H7 (cell line): ENCODE results near the gene ZNF652. TPM values are rescaled to one million over a fixed set of nuclear protein-coding genes. Genes with fewer than 3 reads are reported as not detected.
"Not testable (repeated sequence)": the region's sequence is repeated elsewhere in the genome, so short reads cannot be mapped to it uniquely, and the experiment has no call there.

Experiments used
- DNase-seq: peaks from one replicate; pipeline ENCODE4 v3.0.0; 2012
- H3K27me3 ChIP-seq: 2 replicates; pipeline ENCODE4 v1.6.0; 2011; ENCODE audit warnings: mild to moderate bottlenecking, low read length; ENCODE audit not compliant: control insufficient read depth, insufficient read depth
- H3K36me3 ChIP-seq: replicated peaks from 2 replicates; pipeline ENCODE4 v1.5.1; 2011; ENCODE audit warnings: low read length; ENCODE audit not compliant: control insufficient read depth, insufficient read depth
- H3K4me3 ChIP-seq: 2 replicates; pipeline ENCODE4 v1.5.1; 2011; ENCODE audit warnings: low read depth, mild to moderate bottlenecking, control low read depth, low read length, moderate library complexity; ENCODE audit not compliant: insufficient read depth
- total RNA-seq: library from RNA; depleted of rRNA; stranded (reverse); fragments of >200 nt; shearing (Covaris generic); gene quantifications from 2 replicates; pipeline ENCODE4 v1.2.3, GENCODE V29; 2014

The ZNF652 gene
- total RNA-seq, 1 experiment from 2014 or later = 22.9 TPM

DNA sequence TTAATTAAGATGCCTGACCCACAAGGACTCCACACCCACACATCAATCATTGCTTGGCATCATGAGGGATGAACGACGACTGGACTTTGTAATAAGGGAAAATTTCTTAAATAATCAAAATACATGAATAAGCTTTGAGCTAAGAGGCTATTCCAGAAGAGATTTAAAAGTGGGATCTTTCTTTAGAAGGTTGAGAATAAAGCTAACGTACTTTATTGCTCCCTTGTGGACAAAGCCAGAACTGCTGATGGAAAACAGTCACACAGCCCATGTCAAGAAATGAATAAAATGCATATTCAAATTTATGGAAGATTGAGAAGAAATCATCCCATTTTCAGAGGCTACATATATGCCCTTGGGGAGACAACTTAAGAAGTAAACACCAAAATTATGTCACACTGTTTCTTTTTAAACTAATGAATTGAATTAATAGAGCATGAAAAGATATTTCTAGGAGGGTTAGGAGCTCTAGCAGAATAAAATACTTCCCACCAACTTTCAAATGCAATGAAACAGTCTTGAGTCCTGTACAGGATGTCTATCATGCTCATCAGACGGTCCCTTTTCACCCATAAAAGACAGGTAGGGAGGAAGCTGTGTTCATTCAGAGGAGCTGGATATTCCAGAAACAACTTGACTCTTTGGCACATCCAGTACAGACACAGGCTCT is 71.2 kb downstream of the ZNF652 start:
- no peaks in the 10 kb centered on the region; the same call in 1 of the 2 replicates for H3K36me3 ChIP-seq
- H3K4me3 ChIP-seq = no peak overlapping the region
- peak; percentile 50 for DNase-seq

DNA sequence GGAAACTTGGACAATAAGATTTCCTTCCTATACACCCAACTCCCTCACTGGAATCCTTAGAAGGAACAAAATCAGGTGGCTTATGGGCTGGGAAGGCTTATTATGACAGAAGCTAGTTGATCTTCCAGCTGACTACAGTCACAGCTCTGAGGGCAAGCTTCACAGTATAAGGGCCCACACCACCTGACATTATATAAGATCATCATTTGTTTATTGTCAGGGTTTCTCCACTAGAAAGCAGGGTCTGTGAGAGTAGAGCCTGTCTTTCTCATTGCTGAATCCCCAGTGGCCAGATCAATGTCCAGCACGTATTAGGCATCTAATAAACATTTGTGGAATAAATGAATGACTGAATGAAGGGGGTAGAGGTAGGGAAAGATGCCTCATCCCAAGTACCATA is 73.7 kb downstream of the ZNF652 start:
- no peak for DNase-seq
- no peaks in the 10 kb centered on the region; the same call in 1 of the 2 replicates for H3K36me3 ChIP-seq

More for the DNA sequence above, 71.2 kb downstream of the ZNF652 start:
- H3K27me3 ChIP-seq = no peaks in the 10 kb centered on the region

DNA sequence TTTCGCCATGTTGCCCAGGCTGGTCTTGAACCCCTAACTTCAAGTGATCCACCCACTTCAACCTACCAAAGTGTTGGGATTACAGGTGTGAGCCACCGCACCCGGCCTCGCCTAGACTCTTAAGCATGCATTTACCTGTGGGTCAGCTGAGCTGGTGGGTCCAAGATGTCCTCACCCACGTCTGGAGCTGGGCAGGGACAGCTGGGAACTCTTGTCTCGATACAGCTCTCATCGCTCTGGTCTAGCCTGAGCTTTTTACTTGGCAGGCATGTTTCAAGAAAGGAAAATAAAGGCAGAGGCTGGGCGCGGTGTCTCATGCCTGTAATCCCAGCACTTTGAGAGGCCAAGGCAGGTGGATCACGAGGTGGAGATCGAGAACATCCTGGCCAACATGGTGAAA is 74.6 kb downstream of the ZNF652 start:
- no peaks in the 10 kb centered on the region for H3K27me3 ChIP-seq
- DNase-seq = no peak
- no peaks in the 10 kb centered on the region; the same call in 1 of the 2 replicates for H3K36me3 ChIP-seq
- H3K4me3 ChIP-seq = no peak overlapping the region

More for the DNA sequence above, 73.7 kb downstream of the ZNF652 start:
- Histone ChIP-seq H3K27me3 (no peaks in the 10 kb centered on the region), H3K4me3 (no peak overlapping the region)

DNA sequence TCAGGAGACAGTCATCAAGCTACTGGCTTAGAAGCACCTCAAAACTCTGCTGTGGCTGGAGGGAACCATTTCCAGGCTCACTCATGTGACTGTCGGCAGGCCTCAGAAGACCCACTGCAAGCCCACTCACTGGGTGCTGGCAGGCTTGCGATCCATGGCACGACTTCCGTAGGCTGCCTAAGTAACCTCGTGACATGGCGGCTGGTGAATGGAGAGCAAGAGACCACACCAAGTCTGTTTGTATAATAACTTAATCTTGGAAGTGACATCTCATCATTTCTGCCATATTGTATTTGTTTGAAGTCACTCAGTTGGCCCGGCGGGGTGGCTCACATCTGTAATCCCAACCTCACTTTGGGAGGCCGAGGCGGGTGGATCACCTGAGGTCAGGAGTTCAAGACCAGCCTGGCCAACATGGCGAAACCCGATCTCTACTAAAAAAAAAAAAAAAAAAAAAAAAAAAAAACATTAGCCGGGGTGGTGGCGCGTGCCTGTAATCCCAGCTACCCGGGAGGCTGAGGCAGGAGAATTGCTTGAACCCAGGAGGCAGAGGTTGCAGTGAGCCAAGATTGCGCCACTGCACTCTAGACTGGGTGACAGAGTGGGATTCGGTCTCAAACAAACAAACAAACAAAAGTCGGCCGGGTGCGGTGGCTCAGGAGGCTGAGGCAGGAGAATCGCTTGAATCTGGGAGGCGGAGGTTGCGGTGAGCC is 75.6 kb downstream of the ZNF652 start:
- not testable (repeated sequence) for H3K36me3 ChIP-seq, H3K27me3 ChIP-seq, DNase-seq, H3K4me3 ChIP-seq

DNA sequence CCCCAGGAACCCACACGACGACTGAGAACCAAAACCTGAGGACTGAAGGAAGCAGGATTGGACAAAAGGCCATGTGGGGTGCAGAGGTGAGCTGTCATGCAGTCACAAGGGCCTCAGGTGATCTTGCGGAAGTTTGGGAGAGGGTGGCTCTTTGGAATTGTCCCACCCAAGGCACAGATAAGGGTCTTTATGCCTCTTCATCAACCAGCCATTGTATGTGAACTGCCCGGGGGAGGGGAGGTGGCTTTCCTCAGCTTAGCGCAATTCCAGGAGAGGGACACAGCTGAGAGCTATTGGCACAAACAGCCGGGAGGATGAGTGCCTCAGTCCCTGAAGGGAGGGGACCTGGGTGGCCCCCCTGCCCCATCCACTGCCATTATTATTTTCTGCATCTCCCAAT is 76.3 kb downstream of the ZNF652 start:
- DNase-seq = no peak
- H3K4me3 ChIP-seq = no peak overlapping the region
- H3K36me3 ChIP-seq = no peaks in the 10 kb centered on the region; the same call in 1 of the 2 replicates
- no peaks in the 10 kb centered on the region for H3K27me3 ChIP-seq

DNA sequence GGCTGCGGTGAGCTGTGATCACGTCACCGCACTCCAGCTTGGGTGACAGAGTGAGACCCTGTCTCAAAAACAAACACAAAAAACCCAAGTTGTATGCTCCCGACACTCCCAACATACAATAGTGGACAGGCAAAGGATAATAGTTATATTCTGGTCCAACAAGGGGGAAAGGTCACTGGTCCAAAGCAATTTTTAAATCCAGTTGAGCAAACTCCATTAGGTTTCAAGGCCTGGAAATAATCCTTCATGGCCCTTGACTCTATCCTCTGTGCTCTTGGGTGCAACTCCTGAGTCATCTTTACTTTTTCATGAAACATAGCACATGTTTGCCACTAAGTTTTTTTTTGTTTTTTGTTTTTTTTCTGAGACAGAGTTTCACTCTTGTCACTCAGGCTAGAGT is 81.1 kb downstream of the ZNF652 start:
- Histone ChIP-seq H3K27me3 (no peaks in the 10 kb centered on the region), H3K4me3 (no peak overlapping the region), H3K36me3 (no peaks in the 10 kb centered on the region)
- DNase-seq = no peak

DNA sequence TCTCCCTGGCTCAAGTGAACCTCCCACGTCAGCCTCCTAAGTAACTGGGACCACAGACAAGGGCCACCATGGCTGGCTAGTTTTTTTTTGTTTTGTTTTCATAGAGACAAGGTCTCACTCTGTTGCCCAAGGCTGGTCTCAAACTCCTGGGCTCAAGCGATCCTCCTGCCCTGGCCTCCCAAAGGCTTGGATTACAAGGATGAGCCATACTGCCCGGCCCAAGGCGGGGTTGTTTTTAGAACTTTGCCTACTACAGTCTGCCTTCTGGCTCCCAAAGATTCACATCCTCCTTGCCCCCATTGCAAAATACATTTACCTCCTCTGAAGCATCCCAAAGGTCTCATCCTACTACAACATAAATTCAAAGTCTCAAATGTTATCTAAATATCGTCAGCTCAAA is 82.0 kb downstream of the ZNF652 start:
- Histone ChIP-seq H3K36me3 (no peaks in the 10 kb centered on the region), H3K4me3 (no peak overlapping the region), H3K27me3 (no peaks in the 10 kb centered on the region)
- DNase-seq = no peak

DNA sequence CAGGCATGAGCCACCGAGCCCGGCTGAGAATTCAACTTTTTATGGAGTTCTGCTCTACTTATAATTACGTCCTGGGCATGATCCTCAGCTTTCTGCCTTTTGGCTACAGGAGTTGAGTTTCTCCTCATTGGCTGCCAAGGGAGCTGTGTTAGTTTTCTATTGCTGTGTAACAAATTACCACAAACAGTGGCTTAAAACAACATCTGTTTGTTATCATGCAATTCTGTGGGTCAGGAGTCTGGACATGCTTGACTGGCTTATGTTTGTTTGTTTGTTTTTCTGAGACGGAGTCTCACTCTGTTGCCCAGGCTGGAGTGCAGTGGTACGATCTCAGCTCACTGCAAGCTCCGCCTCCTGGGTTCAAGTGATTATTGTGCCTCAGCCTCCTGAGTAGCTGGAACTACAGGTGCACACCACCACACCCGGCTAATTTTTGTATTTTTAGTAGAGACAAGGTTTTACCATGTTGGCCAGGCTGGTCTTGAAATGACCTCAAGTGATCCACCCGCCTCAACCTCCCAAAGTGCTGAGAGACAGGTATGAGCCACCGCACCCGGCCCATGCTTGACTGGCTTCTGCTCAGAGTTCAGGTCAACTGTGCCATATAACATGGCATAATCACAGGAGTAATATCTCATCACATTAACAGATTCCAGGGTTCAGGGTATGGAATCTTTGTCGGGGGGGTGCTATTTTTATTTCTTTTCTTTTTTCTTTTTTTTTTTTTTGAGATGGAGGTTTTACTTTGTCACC is 82.6 kb downstream of the ZNF652 start:
- not testable (repeated sequence) for DNase-seq, H3K36me3 ChIP-seq, H3K4me3 ChIP-seq, H3K27me3 ChIP-seq

DNA sequence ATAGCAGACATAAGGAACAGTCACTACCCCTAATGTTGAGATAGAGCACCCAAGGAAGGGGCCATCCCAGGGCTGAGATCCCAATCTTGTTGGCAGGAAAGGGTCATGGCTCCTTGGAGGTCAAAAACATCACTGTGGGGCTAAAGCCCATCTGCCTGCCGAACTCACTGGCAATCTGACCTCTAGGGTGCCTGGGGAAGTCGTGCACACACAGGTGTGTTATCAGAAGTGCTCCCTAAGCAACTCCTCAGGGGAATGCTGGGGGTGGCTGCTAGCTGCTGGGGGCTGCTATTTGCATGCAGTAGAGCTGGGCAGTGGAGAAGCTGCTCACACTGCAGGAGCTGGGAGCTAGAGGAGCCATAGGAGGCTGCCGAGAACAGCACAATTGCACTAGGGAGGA is 84.0 kb downstream of the ZNF652 start:
- H3K36me3 ChIP-seq = no peaks in the 10 kb centered on the region
- no peaks in the 10 kb centered on the region for H3K27me3 ChIP-seq
- DNase-seq = peak; percentile 39
- no peak overlapping the region for H3K4me3 ChIP-seq

DNA sequence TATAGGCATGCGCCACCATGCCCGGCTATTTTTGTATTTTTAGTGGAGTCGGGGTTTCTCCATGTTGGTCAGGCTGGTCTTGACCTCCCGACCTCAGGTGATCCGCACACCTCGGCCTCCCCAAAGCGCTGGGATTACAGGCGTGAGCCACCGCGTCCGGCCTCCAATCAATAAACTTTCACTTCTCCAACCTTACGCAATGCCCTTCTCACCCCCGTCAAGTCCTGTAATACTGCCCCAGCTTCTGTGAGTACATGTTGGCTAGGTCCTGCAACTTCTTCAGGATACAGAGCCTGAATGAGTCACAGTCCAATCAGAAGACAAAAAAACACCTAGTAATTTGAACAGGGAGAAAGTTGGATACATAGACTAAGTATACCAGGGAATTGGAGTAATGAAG is 84.4 kb downstream of the ZNF652 start:
- no peaks in the 10 kb centered on the region for H3K36me3 ChIP-seq
- no peaks in the 10 kb centered on the region for H3K27me3 ChIP-seq
- no peak overlapping the region for H3K4me3 ChIP-seq
- no peak for DNase-seq

DNA sequence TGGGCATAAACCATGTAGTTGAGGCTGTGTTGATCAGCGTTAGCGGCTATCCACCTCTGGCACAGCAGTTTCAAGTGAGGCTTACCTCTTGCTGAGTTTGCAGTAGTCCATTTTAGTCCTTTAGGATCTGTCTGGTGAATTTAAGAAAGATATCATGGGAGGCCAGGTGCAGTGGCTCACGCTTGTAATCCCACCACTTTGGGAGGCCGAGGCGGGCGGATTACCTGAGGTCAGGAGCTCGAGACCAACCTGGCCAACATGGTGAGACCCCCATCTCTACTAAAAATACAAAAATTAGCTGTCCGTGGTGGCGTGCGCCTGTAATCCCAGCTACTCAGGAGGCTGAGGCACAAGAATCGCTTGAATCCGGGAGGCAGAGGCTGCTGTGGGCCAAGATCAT is 86.1 kb downstream of the ZNF652 start:
- not testable (repeated sequence) for H3K4me3 ChIP-seq, H3K27me3 ChIP-seq, DNase-seq, H3K36me3 ChIP-seq

DNA sequence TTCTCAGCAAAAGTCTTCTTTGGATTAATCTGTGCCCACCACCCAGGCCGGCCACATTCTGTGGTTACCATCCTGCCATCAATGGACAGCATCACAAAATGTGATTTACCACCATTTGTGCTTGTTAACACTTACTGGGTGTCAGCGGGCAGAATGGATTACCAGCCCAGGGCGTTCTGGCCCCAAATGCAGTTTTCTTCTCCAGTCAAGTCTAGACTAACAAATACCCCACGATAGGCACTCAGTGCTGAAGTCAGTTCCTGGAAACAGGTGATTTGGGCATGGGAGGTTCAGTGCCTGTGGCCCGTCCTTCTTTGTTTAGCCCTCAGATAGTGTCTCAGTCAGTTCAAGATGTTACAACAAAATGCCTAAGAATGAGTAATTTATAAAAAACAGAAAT is 92.7 kb downstream of the ZNF652 start:
- H3K36me3 ChIP-seq = no peaks in the 10 kb centered on the region
- H3K27me3 ChIP-seq = no peaks in the 10 kb centered on the region
- DNase-seq = no peak
- no peak overlapping the region for H3K4me3 ChIP-seq

DNA sequence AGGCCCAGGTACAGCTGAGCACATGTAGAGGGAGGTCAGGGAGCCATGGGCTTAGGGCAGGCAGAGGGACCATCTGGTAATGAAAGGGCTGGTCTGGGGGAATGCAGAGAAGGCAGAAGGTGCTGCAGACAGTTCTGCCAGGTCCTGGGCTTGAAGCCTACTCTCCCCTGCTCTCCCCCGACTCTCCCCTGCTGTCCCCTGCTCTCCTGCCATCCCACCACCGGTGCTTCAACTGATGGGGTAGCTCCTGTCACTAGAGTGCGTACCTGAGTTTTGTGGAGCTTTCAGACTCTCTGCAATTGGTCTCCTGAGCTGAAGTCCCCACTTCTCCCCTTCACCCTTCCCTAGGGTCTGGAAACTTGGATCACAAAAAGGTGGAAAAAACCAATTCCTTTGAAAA is 94.1 kb downstream of the ZNF652 start:
- no peak for DNase-seq
- H3K4me3 ChIP-seq = no peak overlapping the region
- no peaks in the 10 kb centered on the region for H3K36me3 ChIP-seq
- H3K27me3 ChIP-seq = no peaks in the 10 kb centered on the region

DNA sequence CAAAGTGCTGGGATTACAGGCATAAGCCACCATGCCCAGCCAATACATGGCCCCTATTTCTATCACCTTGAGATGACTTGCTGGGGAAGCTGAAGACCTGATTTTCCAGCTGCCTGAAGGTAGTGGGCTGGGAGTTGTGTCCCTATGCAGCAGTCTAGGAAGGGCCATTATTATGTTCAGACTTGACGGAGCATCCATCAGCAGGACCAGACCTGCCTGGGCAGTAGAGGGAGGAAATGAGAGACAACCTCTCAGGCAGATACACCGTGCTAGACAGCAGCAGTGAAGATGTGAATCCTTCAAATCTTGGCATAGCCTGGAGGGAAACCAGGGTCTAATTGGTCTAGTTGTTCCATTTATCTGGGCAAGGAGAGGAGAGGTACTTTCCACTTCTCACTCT is 95.8 kb downstream of the ZNF652 start:
- Histone ChIP-seq H3K27me3 (no peaks in the 10 kb centered on the region), H3K36me3 (no peaks in the 10 kb centered on the region), H3K4me3 (no peak overlapping the region)
- DNase-seq = no peak

DNA sequence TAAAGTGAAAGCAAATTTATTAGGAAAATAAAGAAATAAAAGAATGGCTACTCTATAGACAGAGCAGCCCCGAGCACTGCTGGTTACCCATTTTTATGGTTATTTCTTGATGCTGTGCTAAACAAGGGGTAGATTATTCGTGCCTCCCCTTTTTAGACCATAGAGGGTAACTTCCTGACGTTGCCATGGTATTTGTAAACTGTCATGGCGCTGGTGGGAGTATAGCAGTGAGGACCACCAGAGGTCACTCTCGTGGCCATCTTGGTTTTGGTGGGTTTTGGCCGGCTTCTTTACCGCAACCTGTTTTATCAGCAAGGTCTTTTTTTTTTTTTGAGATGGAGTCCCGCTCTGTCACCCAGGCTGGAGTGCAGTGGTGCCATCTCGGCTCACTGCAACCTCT is 100.5 kb downstream of the ZNF652 start:
- peaks cover 15% of the 10 kb centered on the region for H3K27me3 ChIP-seq
- not testable (repeated sequence) for H3K4me3 ChIP-seq, DNase-seq, H3K36me3 ChIP-seq
